Measurements from ENCODE around the gene TBC1D3H.
"Not testable (repeated sequence)": the region's sequence is repeated elsewhere in the genome, so short reads cannot be mapped to it uniquely, and the experiment has no call there.

The TBC1D3H gene

GRCh38 chr17:36388385-36389245, at the start of gene TBC1D3H:
Gene TBC1D3H (minus strand): TSS chr17:36388435. CDS start chr17:36386895, 1,540 bp downstream.
- DNase-seq (ENCODE audit: low read depth in 2 of 2, low spot score in 1 of 2) = not testable (repeated sequence)

GRCh38 chr17:36428891-36429290, 40.7 kb upstream of the TBC1D3H start:
- DNase-seq (ENCODE audit: low read depth in 2 of 2, low spot score in 1 of 2) = not testable (repeated sequence)

GRCh38 chr17:36415180-36415941, 27.1 kb upstream of the TBC1D3H start:
- DNase-seq (ENCODE audit: low read depth in 2 of 2, low spot score in 1 of 2) = not testable (repeated sequence)

DNA sequence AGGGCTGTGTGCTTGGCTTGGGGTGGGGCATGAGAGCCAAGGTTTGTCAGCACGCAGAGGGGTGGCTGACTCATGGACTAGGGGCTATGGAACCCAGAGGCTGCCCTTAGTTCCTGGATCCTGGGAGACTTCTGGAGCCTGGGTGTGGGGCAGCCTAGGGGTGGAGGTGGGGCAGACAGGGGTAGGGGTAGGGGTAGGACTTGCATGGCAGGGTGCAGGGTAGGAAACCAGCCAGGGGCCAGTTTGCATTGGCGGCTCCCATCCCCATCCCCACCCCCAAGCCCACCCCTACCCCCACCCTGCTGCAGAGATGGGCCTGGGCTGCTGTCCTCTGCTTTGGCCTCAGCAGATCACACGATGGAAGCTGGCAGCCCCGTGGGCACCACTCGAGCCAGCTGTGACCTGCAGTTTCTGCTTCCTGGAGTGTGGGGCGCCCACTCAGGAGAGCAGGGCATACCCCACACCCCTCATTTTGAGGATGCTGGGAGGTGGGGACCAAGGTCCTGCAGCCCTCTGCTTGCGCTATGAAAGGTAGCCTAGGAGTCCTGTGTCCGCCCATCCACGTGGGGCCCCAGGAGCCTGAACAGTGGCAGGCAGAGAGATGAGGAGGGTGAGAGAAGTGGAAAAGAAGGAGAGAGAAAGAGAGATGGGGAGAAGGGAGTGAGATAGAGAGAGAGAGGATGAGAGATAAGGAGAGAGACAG, 2.9 kb upstream of the TBC1D3H start:
- DNase-seq (ENCODE audit: low read depth in 2 of 2, low spot score in 1 of 2) = not testable (repeated sequence)

DNA sequence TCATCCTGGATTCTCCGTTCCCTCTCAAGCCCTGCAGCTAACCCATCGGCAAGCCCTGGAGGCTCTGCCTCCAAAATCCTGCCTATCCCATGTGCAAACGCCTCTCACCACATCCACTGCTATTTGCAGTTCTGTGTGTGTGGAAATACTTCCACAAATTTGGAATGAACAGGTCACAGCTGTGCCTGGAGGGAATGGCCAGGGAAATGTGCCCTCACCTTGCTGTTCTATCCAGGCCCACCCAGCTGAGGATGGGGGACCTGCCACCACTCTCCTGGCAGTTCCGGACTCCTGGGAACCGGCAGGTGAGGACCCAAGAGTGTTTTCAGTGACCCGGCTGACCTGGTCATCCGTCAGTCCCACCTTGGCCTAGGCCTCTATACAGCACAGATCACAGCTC, 12.3 kb downstream of the TBC1D3H start:
- DNase-seq (ENCODE audit: low read depth in 2 of 2, low spot score in 1 of 2) = not testable (repeated sequence)

DNA sequence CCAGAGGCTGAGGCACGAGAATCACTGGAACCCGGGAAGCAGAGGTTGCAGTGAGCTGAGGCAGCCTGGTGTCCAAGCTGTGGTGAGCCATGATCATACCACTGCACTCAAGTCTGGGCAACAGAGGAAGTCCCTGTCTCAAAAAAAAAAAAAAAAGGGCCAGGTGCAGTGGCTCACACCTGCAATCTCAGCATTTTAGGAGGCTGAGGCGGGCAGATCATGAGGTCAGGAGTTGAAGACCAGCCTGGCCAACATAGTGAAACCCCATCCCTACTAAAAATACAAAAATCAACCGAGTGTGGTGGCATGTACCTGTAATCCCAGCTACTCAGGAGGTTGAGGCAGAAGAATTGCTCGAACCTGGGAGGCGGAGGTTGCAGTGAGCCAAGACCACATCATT, 25.7 kb downstream of the TBC1D3H start:
- DNase-seq (ENCODE audit: low read depth in 2 of 2, low spot score in 1 of 2) = not testable (repeated sequence)

All from stimulated activated CD8-positive, alpha-beta memory T cell treated with anti-CD3 and anti-CD28 coated beads, Interleukin-4, amount 100 ng/mL, for 1 hour (primary cell).